ENCODE results near the gene FOXC1. TPM values are rescaled to one million over a fixed set of nuclear protein-coding genes. Genes with fewer than 3 reads are reported as not detected.
A peak's percentile ranks its signal among the peaks of the same experiment; 100 is the strongest.

The FOXC1 gene
- total RNA-seq, 1 donor from 2014 or later = 9.8 TPM

DNA sequence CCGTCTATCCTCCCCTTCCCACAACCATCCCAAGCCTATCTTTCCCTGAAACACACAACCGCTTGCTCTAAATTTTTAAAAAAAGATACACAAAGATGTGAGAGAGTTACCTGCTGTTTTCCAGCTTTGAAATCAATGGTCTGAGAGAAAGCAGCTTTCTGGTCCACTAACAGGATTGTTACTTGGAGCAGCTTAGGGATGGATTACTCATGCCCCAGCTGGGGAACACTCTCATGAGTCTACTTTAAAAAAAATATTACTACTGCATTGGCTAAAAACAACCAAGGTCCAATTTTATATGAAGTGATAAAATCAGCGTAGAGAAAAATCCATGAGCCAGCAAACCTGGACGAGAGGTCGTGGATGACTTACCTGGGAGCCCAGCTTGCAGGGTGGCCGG, 29.6 kb upstream of the FOXC1 start:
- intact Hi-C loops (cut with DNase I) = no loop called here
- Histone ChIP-seq H3K9me3 (no peaks in the 10 kb centered on the region), H3K27ac (no peak overlapping the region), H3K4me1 (no peaks in the 10 kb centered on the region), H3K27me3 (no peaks in the 10 kb centered on the region), H3K36me3 (no peaks in the 10 kb centered on the region), H3K4me3 (no peak overlapping the region)
- no peak for DNase-seq (ENCODE audit: extremely low spot score in 2 of 2)
- TF ChIP-seq POLR2A (IDR thresholded peaks at IDR 0.05) (no peak), POLR2AphosphoS5 (IDR thresholded peaks at IDR 0.05; ENCODE audit: insufficient read depth in 1 of 2, low read depth in 1 of 2) (no peak)
- TF ChIP-seq, protein P1, sequence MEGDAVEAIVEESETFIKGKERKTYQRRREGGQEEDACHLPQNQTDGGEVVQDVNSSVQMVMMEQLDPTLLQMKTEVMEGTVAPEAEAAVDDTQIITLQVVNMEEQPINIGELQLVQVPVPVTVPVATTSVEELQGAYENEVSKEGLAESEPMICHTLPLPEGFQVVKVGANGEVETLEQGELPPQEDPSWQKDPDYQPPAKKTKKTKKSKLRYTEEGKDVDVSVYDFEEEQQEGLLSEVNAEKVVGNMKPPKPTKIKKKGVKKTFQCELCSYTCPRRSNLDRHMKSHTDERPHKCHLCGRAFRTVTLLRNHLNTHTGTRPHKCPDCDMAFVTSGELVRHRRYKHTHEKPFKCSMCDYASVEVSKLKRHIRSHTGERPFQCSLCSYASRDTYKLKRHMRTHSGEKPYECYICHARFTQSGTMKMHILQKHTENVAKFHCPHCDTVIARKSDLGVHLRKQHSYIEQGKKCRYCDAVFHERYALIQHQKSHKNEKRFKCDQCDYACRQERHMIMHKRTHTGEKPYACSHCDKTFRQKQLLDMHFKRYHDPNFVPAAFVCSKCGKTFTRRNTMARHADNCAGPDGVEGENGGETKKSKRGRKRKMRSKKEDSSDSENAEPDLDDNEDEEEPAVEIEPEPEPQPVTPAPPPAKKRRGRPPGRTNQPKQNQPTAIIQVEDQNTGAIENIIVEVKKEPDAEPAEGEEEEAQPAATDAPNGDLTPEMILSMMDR (IDR thresholded peaks at IDR 0.05) = no peak

DNA sequence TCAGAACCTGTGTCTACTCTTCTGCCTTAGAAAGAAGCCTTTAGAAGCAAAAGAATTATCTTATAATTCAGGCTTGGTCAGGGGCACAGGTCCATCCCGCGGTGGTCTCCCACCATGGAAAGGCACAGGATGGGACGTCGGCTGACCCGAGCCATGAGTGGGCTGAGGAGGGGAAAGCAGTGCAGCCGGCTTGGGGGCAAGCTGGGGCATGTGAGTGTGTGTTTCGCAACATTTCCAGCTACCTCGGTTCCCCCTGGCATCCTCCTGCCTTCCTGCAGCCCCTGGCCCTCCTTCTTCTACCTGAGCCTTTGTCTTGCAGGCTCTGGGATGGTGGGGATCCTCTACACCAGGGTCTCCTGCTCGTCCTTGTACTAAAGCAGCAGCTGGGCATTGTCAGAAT, 29.1 kb upstream of the FOXC1 start:
- H3K4me1 ChIP-seq = no peaks in the 10 kb centered on the region
- H3K9me3 ChIP-seq = no peaks in the 10 kb centered on the region
- TF ChIP-seq, protein P1 (IDR thresholded peaks at IDR 0.05) = no peak
- no peak for TF ChIP-seq POLR2A (IDR thresholded peaks at IDR 0.05)
- no peak for TF ChIP-seq POLR2AphosphoS5 (IDR thresholded peaks at IDR 0.05; ENCODE audit: insufficient read depth in 1 of 2, low read depth in 1 of 2)
- H3K4me3 ChIP-seq = no peak overlapping the region
- intact Hi-C loops (cut with DNase I) = no loop called here
- no peak overlapping the region for H3K27ac ChIP-seq
- H3K27me3 ChIP-seq = no peaks in the 10 kb centered on the region
- H3K36me3 ChIP-seq = no peaks in the 10 kb centered on the region
- DNase-seq (ENCODE audit: extremely low spot score in 2 of 2) = no peak

DNA sequence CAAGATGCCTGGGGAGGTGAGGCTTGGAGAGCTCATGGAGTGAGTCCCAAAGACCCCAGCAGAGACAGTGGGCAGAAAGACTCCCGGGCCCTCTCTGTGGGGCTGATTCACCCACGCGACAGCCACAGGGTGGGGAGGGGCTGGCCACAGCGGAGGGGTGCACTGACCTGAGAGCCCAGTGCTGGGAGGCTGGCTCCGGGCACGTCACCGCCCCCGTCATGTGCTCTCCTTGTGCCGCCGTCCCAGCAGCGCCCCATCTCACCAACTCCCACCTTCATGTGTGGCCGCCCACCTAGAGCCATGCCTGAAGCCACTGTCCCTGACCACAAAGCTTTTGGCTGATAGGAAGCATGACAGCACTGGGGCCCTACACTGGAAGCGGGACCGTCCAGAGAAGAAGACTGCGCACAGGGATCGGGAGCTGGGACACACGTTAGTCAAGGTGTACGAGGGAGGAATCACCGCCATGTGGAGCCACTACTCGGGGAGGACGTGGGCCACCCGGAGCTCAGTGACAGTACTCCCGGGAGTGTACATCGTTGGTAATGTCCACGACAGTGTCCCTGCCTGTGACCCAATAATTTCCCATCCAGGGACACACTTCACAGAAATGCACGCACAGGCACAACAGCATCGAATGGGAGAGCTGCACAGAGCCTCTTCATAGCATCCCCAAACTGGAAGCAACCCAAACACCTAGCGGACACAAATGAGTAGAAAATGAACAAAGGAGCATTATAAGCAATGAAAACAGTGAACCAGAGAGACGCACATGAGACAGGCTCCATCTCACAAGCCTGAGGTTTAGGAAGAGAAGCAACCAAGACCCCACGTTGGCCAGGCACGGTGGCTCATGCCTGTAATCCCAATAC, 28.4 kb upstream of the FOXC1 start:
- no peak for TF ChIP-seq POLR2AphosphoS5 (IDR thresholded peaks at IDR 0.05; ENCODE audit: insufficient read depth in 1 of 2, low read depth in 1 of 2)
- TF ChIP-seq, protein P1 (IDR thresholded peaks at IDR 0.05) = no peak
- no peak for TF ChIP-seq POLR2A (IDR thresholded peaks at IDR 0.05)
- intact Hi-C loops (cut with DNase I) = no loop called here
- Histone ChIP-seq H3K27ac (no peak overlapping the region), H3K9me3 (no peaks in the 10 kb centered on the region), H3K4me1 (no peaks in the 10 kb centered on the region), H3K27me3 (no peaks in the 10 kb centered on the region), H3K36me3 (no peaks in the 10 kb centered on the region), H3K4me3 (no peak overlapping the region)
- DNase-seq (ENCODE audit: extremely low spot score in 2 of 2) = peak; percentile 70 to 91

DNA sequence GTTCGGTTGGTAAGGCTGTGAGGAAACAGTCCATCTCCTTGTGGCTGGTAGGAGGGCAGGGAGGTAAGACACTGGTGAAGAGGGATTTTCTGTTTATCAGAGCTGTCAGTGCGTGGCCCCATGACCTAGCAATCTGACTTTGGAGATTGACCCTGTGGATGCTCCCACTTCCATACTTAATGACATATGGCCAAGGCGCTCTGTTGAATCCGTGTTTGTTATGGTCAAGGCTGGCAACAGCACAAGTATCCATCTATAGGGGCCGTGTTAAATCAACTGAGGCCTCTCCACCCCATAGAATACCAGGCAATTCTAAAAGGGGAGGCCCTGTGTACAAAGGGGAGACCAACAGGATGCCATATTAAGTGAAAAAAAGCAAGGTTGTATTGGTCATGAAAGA, 25.6 kb upstream of the FOXC1 start:
- Histone ChIP-seq H3K27me3 (no peaks in the 10 kb centered on the region), H3K4me1 (no peaks in the 10 kb centered on the region), H3K27ac (no peak overlapping the region), H3K36me3 (no peaks in the 10 kb centered on the region), H3K9me3 (no peaks in the 10 kb centered on the region), H3K4me3 (no peak overlapping the region)
- intact Hi-C loops (cut with DNase I) = no loop called here
- peak in 1 of 2 donors; percentile 71 for DNase-seq (ENCODE audit: extremely low spot score in 2 of 2)
- TF ChIP-seq, protein P1 (IDR thresholded peaks at IDR 0.05) = no peak
- no peak for TF ChIP-seq POLR2A (IDR thresholded peaks at IDR 0.05)
- TF ChIP-seq POLR2AphosphoS5 (IDR thresholded peaks at IDR 0.05; ENCODE audit: insufficient read depth in 1 of 2, low read depth in 1 of 2) = no peak

DNA sequence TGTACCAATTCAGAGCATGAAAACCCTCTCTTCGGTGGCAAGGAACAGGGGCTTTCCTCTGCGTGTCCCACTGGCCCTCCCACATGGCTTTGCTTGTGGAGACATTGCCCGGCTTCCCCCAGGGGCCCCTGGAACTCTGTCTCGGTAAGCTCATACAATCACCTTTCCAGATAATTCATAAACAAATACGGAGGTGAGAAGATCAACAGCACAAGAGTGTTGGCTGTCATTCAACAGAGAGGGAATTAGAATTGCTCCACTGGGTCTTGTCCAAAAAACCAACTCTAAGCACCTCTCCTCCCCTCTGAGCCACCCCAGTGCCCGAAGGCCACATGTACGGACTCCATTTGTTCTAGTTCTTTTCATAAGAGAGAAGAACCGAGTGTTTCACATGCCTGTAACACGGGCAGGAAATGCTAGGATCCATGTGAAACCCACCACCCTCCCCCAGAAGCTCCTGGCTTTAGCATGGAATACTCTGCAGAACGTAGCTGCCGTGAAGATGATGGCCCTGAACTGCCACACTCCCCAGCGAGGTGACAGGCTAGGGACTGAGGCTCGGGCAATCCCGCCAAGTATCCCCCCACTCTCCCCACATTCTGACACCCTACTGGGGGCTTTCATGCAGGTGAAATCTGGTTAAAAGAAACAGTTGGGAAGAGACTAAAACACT, 24.6 kb upstream of the FOXC1 start:
- intact Hi-C loops (cut with DNase I) = no loop called here
- Histone ChIP-seq H3K36me3 (no peaks in the 10 kb centered on the region), H3K27ac (no peak overlapping the region), H3K27me3 (no peaks in the 10 kb centered on the region), H3K9me3 (no peaks in the 10 kb centered on the region), H3K4me1 (no peaks in the 10 kb centered on the region), H3K4me3 (no peak overlapping the region)
- DNase-seq (ENCODE audit: extremely low spot score in 2 of 2) = peak; percentile 70 to 88
- TF ChIP-seq, protein P1 (IDR thresholded peaks at IDR 0.05) = no peak
- TF ChIP-seq POLR2A (IDR thresholded peaks at IDR 0.05) (no peak), POLR2AphosphoS5 (IDR thresholded peaks at IDR 0.05; ENCODE audit: insufficient read depth in 1 of 2, low read depth in 1 of 2) (no peak)

Measured in vagina (tissue), 2 donors.